ENCODE measurements around the gene B3GALNT2.

Gene B3GALNT2

GRCh38 chr1:235516862-235517446 is 12.7 kb upstream of the B3GALNT2 start:
- Histone ChIP-seq H3K4me1 (ENCODE audit: control insufficient read depth, insufficient read depth, low read length) (no peaks in the 10 kb centered on the region), H3K9me3 (ENCODE audit: control insufficient read depth, low read length) (no peaks in the 10 kb centered on the region), H3K36me3 (ENCODE audit: control insufficient read depth, insufficient read depth, low read length) (no peaks in the 10 kb centered on the region), H3K27me3 (ENCODE audit: control insufficient read depth, insufficient read depth, low read length) (no peaks in the 10 kb centered on the region), H3K9ac (ENCODE audit: low read length) (no peak overlapping the region), H3K4me3 (ENCODE audit: low read length) (no peak overlapping the region)

- Histone ChIP-seq H3K4me3 (ENCODE audit: low read length) (no peak overlapping the region), H3K27me3 (ENCODE audit: control insufficient read depth, insufficient read depth, low read length) (no peaks in the 10 kb centered on the region), H3K36me3 (ENCODE audit: control insufficient read depth, insufficient read depth, low read length) (no peaks in the 10 kb centered on the region), H3K9ac (ENCODE audit: low read length) (no peak overlapping the region), H3K4me1 (ENCODE audit: control insufficient read depth, insufficient read depth, low read length) (no peaks in the 10 kb centered on the region), H3K9me3 (ENCODE audit: control insufficient read depth, low read length) (no peaks in the 10 kb centered on the region)
These were observed 11.7 kb upstream of the B3GALNT2 start for GRCh38 chr1:235515844-235516512.

- Histone ChIP-seq H3K9me3 (ENCODE audit: control insufficient read depth, low read length) (no peaks in the 10 kb centered on the region), H3K36me3 (ENCODE audit: control insufficient read depth, insufficient read depth, low read length) (no peaks in the 10 kb centered on the region), H3K4me3 (ENCODE audit: low read length) (no peak overlapping the region), H3K9ac (ENCODE audit: low read length) (no peak overlapping the region), H3K27me3 (ENCODE audit: control insufficient read depth, insufficient read depth, low read length) (no peaks in the 10 kb centered on the region), H3K4me1 (ENCODE audit: control insufficient read depth, insufficient read depth, low read length) (no peaks in the 10 kb centered on the region)
These were observed 9.5 kb upstream of the B3GALNT2 start for GRCh38 chr1:235513495-235514366.

- Histone ChIP-seq H3K9ac (ENCODE audit: low read length) (no peak overlapping the region), H3K27me3 (ENCODE audit: control insufficient read depth, insufficient read depth, low read length) (no peaks in the 10 kb centered on the region)
These were observed 7.4 kb upstream of the B3GALNT2 start for GRCh38 chr1:235511470-235512240.

GRCh38 chr1:235510823-235511222 is 6.6 kb upstream of the B3GALNT2 start:
- Histone ChIP-seq H3K4me3 (ENCODE audit: low read length) (no peak overlapping the region), H3K27me3 (ENCODE audit: control insufficient read depth, insufficient read depth, low read length) (no peaks in the 10 kb centered on the region), H3K9me3 (ENCODE audit: control insufficient read depth, low read length) (no peaks in the 10 kb centered on the region), H3K36me3 (ENCODE audit: control insufficient read depth, insufficient read depth, low read length) (no peaks in the 10 kb centered on the region), H3K9ac (ENCODE audit: low read length) (no peak overlapping the region), H3K4me1 (ENCODE audit: control insufficient read depth, insufficient read depth, low read length) (peaks cover 6% of the 10 kb centered on the region)

More at GRCh38 chr1:235511470-235512240, 7.4 kb upstream of the B3GALNT2 start:
- H3K4me3 ChIP-seq (ENCODE audit: low read length), result no peak overlapping the region
- H3K9me3 ChIP-seq (ENCODE audit: control insufficient read depth, low read length), result no peaks in the 10 kb centered on the region
- H3K4me1 ChIP-seq (ENCODE audit: control insufficient read depth, insufficient read depth, low read length), result peaks cover under 1% of the 10 kb centered on the region
- H3K36me3 ChIP-seq (ENCODE audit: control insufficient read depth, insufficient read depth, low read length), result no peaks in the 10 kb centered on the region

GRCh38 chr1:235507623-235508022 is 3.4 kb upstream of the B3GALNT2 start:
- H3K4me3 ChIP-seq (ENCODE audit: low read length), result no peak overlapping the region
- H3K27me3 ChIP-seq (ENCODE audit: control insufficient read depth, insufficient read depth, low read length), result no peaks in the 10 kb centered on the region
- H3K9me3 ChIP-seq (ENCODE audit: control insufficient read depth, low read length), result no peaks in the 10 kb centered on the region
- H3K9ac ChIP-seq (ENCODE audit: low read length), result no peak overlapping the region
- H3K36me3 ChIP-seq (ENCODE audit: control insufficient read depth, insufficient read depth, low read length), result no peaks in the 10 kb centered on the region
- peaks cover 9% of the 10 kb centered on the region for H3K4me1 ChIP-seq (ENCODE audit: control insufficient read depth, insufficient read depth, low read length)

- no peaks in the 10 kb centered on the region for H3K27me3 ChIP-seq (ENCODE audit: control insufficient read depth, insufficient read depth, low read length)
- peak overlapping the region; percentile 75 for H3K4me3 ChIP-seq (ENCODE audit: low read length)
- no peaks in the 10 kb centered on the region for H3K36me3 ChIP-seq (ENCODE audit: control insufficient read depth, insufficient read depth, low read length)
- H3K9me3 ChIP-seq (ENCODE audit: control insufficient read depth, low read length), result no peaks in the 10 kb centered on the region
- peaks cover 13% of the 10 kb centered on the region for H3K4me1 ChIP-seq (ENCODE audit: control insufficient read depth, insufficient read depth, low read length)
- H3K9ac ChIP-seq (ENCODE audit: low read length), result peak overlapping the region; percentile 92
These were observed 406 bp upstream of the B3GALNT2 start for GRCh38 chr1:235504494-235505222.

GRCh38 chr1:235503403-235504121 is 690 bp downstream of the B3GALNT2 start:
- H3K9ac ChIP-seq (ENCODE audit: low read length), result peak overlapping the region; percentile 62
- peak overlapping the region; percentile 26 for H3K4me3 ChIP-seq (ENCODE audit: low read length)
- no peaks in the 10 kb centered on the region for H3K36me3 ChIP-seq (ENCODE audit: control insufficient read depth, insufficient read depth, low read length)
- no peaks in the 10 kb centered on the region for H3K27me3 ChIP-seq (ENCODE audit: control insufficient read depth, insufficient read depth, low read length)
- H3K9me3 ChIP-seq (ENCODE audit: control insufficient read depth, low read length), result no peaks in the 10 kb centered on the region
- peaks cover 13% of the 10 kb centered on the region for H3K4me1 ChIP-seq (ENCODE audit: control insufficient read depth, insufficient read depth, low read length)

GRCh38 chr1:235502601-235503402 is 1.4 kb downstream of the B3GALNT2 start:
- no peaks in the 10 kb centered on the region for H3K9me3 ChIP-seq (ENCODE audit: control insufficient read depth, low read length)
- H3K27me3 ChIP-seq (ENCODE audit: control insufficient read depth, insufficient read depth, low read length), result no peaks in the 10 kb centered on the region
- H3K36me3 ChIP-seq (ENCODE audit: control insufficient read depth, insufficient read depth, low read length), result no peaks in the 10 kb centered on the region
- peak overlapping the region; percentile 62 for H3K9ac ChIP-seq (ENCODE audit: low read length)
- peak overlapping the region; percentile 26 for H3K4me3 ChIP-seq (ENCODE audit: low read length)
- peaks cover 13% of the 10 kb centered on the region for H3K4me1 ChIP-seq (ENCODE audit: control insufficient read depth, insufficient read depth, low read length)

- Histone ChIP-seq H3K27me3 (ENCODE audit: control insufficient read depth, insufficient read depth, low read length) (no peaks in the 10 kb centered on the region), H3K9me3 (ENCODE audit: control insufficient read depth, low read length) (no peaks in the 10 kb centered on the region), H3K4me1 (ENCODE audit: control insufficient read depth, insufficient read depth, low read length) (peaks cover 7% of the 10 kb centered on the region), H3K9ac (ENCODE audit: low read length) (no peak overlapping the region), H3K4me3 (ENCODE audit: low read length) (no peak overlapping the region), H3K36me3 (ENCODE audit: control insufficient read depth, insufficient read depth, low read length) (no peaks in the 10 kb centered on the region)
These were observed 3.2 kb downstream of the B3GALNT2 start for GRCh38 chr1:235500971-235501540.
